ENCODE data around the gene NIP7.
A peak's percentile ranks its signal among the peaks of the same experiment; 100 is the strongest.
"Not testable (repeated sequence)": the region's sequence is repeated elsewhere in the genome, so short reads cannot be mapped to it uniquely, and the experiment has no call there.

The NIP7 gene

GRCh38 chr16:69339289-69340094, at the start of gene NIP7, which contains the start of gene COG8:
TSS of gene NIP7 (plus strand) at chr16:69339772. CDS start at chr16:69339830, 58 bp downstream.
TSS of gene COG8 (minus strand) at chr16:69339564. CDS start at chr16:69339552, 12 bp downstream.
- peaks cover 33% of the 10 kb centered on the region for H3K36me3 Mint-ChIP-seq
- no peaks in the 10 kb centered on the region for H3K9me3 Mint-ChIP-seq
- ATAC-seq, result peak; percentile 98
- H3K4me1 Mint-ChIP-seq, result peaks cover 53% of the 10 kb centered on the region
- H3K4me3 Mint-ChIP-seq, result peak within 1 kb of the TSS; percentile 99
- no peaks in the 10 kb centered on the region for H3K27me3 Mint-ChIP-seq
- H3K27ac Mint-ChIP-seq, result peak within 1 kb of the TSS; percentile 94

- not testable (repeated sequence) for H3K4me1 Mint-ChIP-seq, H3K4me3 Mint-ChIP-seq, H3K9me3 Mint-ChIP-seq, H3K36me3 Mint-ChIP-seq, H3K27ac Mint-ChIP-seq, ATAC-seq, H3K27me3 Mint-ChIP-seq
These were observed 47.9 kb upstream of the NIP7 start for GRCh38 chr16:69291657-69292056.

- H3K27ac Mint-ChIP-seq, result no peak overlapping the region
- no peaks in the 10 kb centered on the region for H3K9me3 Mint-ChIP-seq
- H3K36me3 Mint-ChIP-seq, result no peaks in the 10 kb centered on the region
- H3K4me1 Mint-ChIP-seq, result no peaks in the 10 kb centered on the region
- no peaks in the 10 kb centered on the region for H3K27me3 Mint-ChIP-seq
- ATAC-seq, result no peak
- H3K4me3 Mint-ChIP-seq, result no peak overlapping the region
These were observed 46.2 kb upstream of the NIP7 start for GRCh38 chr16:69293401-69293800.

GRCh38 chr16:69294051-69294450, 45.5 kb upstream of the NIP7 start:
- Mint-ChIP-seq H3K9me3 (no peaks in the 10 kb centered on the region), H3K36me3 (no peaks in the 10 kb centered on the region), H3K27ac (no peak overlapping the region), H3K4me1 (no peaks in the 10 kb centered on the region), H3K4me3 (no peak overlapping the region), H3K27me3 (no peaks in the 10 kb centered on the region)
- ATAC-seq, result no peak

GRCh38 chr16:69296771-69297170, 42.8 kb upstream of the NIP7 start:
- not testable (repeated sequence) for H3K9me3 Mint-ChIP-seq, H3K27ac Mint-ChIP-seq, H3K4me3 Mint-ChIP-seq, H3K27me3 Mint-ChIP-seq, ATAC-seq, H3K4me1 Mint-ChIP-seq
- H3K36me3 Mint-ChIP-seq, result peaks cover 11% of the 10 kb centered on the region

- no peaks in the 10 kb centered on the region for H3K9me3 Mint-ChIP-seq
- H3K27ac Mint-ChIP-seq, result no peak overlapping the region
- peaks cover 11% of the 10 kb centered on the region for H3K36me3 Mint-ChIP-seq
- no peaks in the 10 kb centered on the region for H3K27me3 Mint-ChIP-seq
- H3K4me1 Mint-ChIP-seq, result no peaks in the 10 kb centered on the region
- no peak overlapping the region for H3K4me3 Mint-ChIP-seq
- no peak for ATAC-seq
These were observed 41.3 kb upstream of the NIP7 start for GRCh38 chr16:69298261-69298660.

- H3K9me3 Mint-ChIP-seq, result no peaks in the 10 kb centered on the region
These were observed 38.4 kb upstream of the NIP7 start for GRCh38 chr16:69301187-69301586.

GRCh38 chr16:69301861-69302260, 37.7 kb upstream of the NIP7 start:
- Mint-ChIP-seq H3K27ac (no peak overlapping the region), H3K36me3 (peaks cover 11% of the 10 kb centered on the region), H3K4me3 (no peak overlapping the region), H3K9me3 (no peaks in the 10 kb centered on the region), H3K4me1 (no peaks in the 10 kb centered on the region), H3K27me3 (no peaks in the 10 kb centered on the region)
- no peak for ATAC-seq

More at GRCh38 chr16:69301187-69301586, 38.4 kb upstream of the NIP7 start:
- no peaks in the 10 kb centered on the region for H3K4me1 Mint-ChIP-seq
- H3K27me3 Mint-ChIP-seq, result no peaks in the 10 kb centered on the region
- H3K36me3 Mint-ChIP-seq, result peaks cover 11% of the 10 kb centered on the region
- no peak overlapping the region for H3K4me3 Mint-ChIP-seq
- no peak overlapping the region for H3K27ac Mint-ChIP-seq
- no peak for ATAC-seq

- ATAC-seq, result no peak
- peaks cover 11% of the 10 kb centered on the region for H3K36me3 Mint-ChIP-seq
- H3K9me3 Mint-ChIP-seq, result no peaks in the 10 kb centered on the region
- no peak overlapping the region for H3K27ac Mint-ChIP-seq
- no peak overlapping the region for H3K4me3 Mint-ChIP-seq
- H3K27me3 Mint-ChIP-seq, result no peaks in the 10 kb centered on the region
- no peaks in the 10 kb centered on the region for H3K4me1 Mint-ChIP-seq
These were observed 37.3 kb upstream of the NIP7 start for GRCh38 chr16:69302301-69302700.

- no peak for ATAC-seq
These were observed 33.5 kb upstream of the NIP7 start for GRCh38 chr16:69306031-69306430.

GRCh38 chr16:69307091-69307490, 32.5 kb upstream of the NIP7 start:
- ATAC-seq, result no peak
- H3K36me3 Mint-ChIP-seq, result no peaks in the 10 kb centered on the region
- H3K4me3 Mint-ChIP-seq, result no peak overlapping the region
- H3K27ac Mint-ChIP-seq, result no peak overlapping the region
- peaks cover 6% of the 10 kb centered on the region for H3K4me1 Mint-ChIP-seq
- H3K9me3 Mint-ChIP-seq, result no peaks in the 10 kb centered on the region
- no peaks in the 10 kb centered on the region for H3K27me3 Mint-ChIP-seq

More at GRCh38 chr16:69306031-69306430, 33.5 kb upstream of the NIP7 start:
- H3K36me3 Mint-ChIP-seq, result peaks cover 4% of the 10 kb centered on the region
- no peaks in the 10 kb centered on the region for H3K4me1 Mint-ChIP-seq
- no peaks in the 10 kb centered on the region for H3K27me3 Mint-ChIP-seq
- no peaks in the 10 kb centered on the region for H3K9me3 Mint-ChIP-seq
- H3K4me3 Mint-ChIP-seq, result no peak overlapping the region
- H3K27ac Mint-ChIP-seq, result no peak overlapping the region

- Mint-ChIP-seq H3K27me3 (no peaks in the 10 kb centered on the region), H3K4me1 (peaks cover 10% of the 10 kb centered on the region), H3K9me3 (no peaks in the 10 kb centered on the region), H3K36me3 (no peaks in the 10 kb centered on the region), H3K27ac (no peak overlapping the region), H3K4me3 (no peak overlapping the region)
- ATAC-seq, result no peak
These were observed 31.7 kb upstream of the NIP7 start for GRCh38 chr16:69307856-69308255.

GRCh38 chr16:69309316-69309715, 30.3 kb upstream of the NIP7 start:
- H3K4me3 Mint-ChIP-seq, result no peak overlapping the region
- H3K27me3 Mint-ChIP-seq, result no peaks in the 10 kb centered on the region
- H3K27ac Mint-ChIP-seq, result no peak overlapping the region
- H3K9me3 Mint-ChIP-seq, result no peaks in the 10 kb centered on the region
- peaks cover under 1% of the 10 kb centered on the region for H3K36me3 Mint-ChIP-seq
- H3K4me1 Mint-ChIP-seq, result peaks cover 24% of the 10 kb centered on the region
- no peak for ATAC-seq

- peaks cover 30% of the 10 kb centered on the region for H3K4me1 Mint-ChIP-seq
- H3K27ac Mint-ChIP-seq, result peak within 1 kb of the TSS; percentile 92
- H3K9me3 Mint-ChIP-seq, result no peaks in the 10 kb centered on the region
- no peaks in the 10 kb centered on the region for H3K27me3 Mint-ChIP-seq
- H3K36me3 Mint-ChIP-seq, result peaks cover 8% of the 10 kb centered on the region
- ATAC-seq, result peak; percentile 99
- peak within 1 kb of the TSS; percentile 97 for H3K4me3 Mint-ChIP-seq
These were observed 28.7 kb upstream of the NIP7 start, which contains the start of gene VPS4A for GRCh38 chr16:69310653-69311532. TSS of gene VPS4A (plus strand) at chr16:69311350. CDS start at chr16:69311512, 162 bp downstream.
